Activated CD4-positive, alpha-beta T cell treated with anti-CD3 and anti-CD28 coated beads, Interleukin-2, amount 50 U/mL, for 24 hours (primary cell): Measurements from ENCODE around the gene RGL1.
A peak's percentile ranks its signal among the peaks of the same experiment; 100 is the strongest.

Source experiments
- DNase-seq, 2 donors: peaks; one replicate each; pipeline ENCODE4 v3.0.0-alpha.2; 2020; ENCODE audit warnings: low read depth in 1 of 2, low spot score in 1 of 2

The RGL1 gene

DNA sequence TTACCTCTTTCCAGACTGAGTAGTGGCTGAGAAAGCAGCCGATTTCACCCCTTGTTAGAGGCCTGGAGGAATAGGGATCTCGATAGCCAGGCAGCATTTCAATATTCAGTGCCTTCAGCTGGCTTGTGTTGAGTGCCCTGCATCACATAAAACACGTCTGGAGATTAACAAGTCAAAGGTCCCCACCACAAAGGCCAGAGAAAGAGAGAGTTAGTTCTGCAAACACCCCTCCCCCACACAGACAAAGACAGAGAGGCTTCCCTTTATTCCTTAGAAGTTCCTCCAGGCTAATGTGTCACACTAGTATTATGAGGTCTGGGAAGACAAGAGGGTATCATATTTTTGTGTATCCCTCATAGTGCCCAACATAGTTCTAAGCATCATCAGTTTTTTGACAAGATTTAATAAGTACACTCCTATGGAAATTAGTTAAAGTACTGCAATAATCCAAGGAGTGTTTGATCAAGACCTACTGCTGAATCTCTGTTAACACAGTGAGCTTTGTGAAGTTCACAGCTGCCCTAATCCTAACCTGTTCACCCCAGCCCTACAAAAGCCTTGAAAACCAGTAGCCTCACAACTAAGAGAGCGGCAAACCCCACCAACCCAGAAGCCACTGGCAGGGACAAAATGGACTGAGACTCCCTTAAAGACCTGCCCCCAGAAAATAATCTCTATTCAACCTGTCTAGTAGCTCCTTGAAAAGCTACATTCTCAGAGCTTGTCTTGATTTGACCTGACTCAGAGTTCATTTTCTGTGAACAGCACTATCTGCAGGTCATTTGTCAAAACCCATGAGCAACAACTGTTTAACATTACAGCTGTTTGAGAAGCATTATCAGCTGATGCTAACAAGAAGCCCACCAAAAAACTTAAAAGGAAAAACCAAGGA is 140.8 kb downstream of the RGL1 start:
- DNase-seq: no peak

DNA sequence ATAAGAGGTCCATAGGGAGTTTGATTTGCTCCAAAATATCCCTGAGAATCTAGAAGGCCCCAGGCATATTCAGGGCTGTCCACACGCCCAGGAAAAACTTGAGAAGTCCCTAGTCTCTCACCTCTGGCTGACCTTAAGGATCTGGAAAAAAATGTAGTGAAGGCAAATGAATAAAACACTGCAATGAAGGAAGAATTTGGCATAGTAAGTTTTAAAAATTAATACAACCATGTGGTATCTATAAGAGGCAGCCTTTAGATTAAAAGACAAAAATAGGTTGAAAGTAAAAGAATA is 141.3 kb downstream of the RGL1 start:
- no peak for DNase-seq

- no peak for DNase-seq
Observed at GRCh38 chr1:183947988-183948387, 143.1 kb downstream of the RGL1 start.

GRCh38 chr1:183952101-183952500 is 147.2 kb downstream of the RGL1 start:
- DNase-seq: no peak

DNA sequence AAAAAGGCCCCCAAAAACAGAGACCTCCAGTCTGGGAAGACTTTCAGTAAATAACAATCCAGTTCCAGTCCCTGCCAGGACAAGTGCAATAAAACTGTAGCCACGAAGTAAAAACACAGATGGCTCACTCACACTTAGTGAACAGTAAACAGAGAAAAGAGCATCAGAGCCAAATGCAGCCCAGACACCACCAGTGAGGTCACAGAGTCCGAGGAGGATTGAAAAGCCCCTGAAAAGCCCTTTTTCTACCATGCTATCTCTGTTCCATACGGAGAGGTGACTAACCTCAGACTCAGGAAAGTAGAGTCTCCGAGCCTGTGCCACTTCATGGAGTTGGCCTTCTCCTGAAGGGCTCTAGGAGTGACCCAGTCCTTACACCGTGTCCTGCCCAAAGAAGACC is 148.1 kb downstream of the RGL1 start:
- no peak for DNase-seq

GRCh38 chr1:183954496-183954895 is 149.6 kb downstream of the RGL1 start:
- DNase-seq: no peak

DNA sequence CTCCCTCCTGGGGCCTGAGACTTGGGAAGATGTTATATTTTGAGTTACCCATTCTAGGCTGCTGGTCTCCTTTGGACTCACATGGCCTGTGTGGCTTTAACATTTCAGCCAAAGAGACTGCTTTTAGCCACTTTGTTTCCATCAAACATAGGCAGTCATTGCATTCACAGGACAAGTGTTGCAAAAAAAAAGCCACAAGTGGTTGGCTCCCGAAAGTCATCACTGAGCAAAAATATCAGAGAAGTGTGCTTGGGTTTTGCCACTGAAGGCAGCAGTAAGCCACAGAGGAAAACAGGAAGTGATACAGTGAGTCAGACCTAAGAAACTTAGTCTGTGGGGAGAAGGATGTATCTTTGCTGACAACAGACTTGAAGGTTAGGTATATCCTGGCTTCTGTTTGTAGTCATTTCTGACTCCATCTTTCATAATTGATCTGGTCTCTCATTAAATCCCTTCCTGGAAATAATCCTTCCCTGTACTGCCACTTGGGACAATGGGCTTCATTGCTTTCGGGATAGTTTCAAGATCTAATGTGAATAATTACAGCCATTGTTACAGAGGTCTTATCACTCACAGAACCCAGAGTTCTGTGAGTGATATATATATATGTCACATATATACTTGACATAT is 151.8 kb downstream of the RGL1 start:
- peak in 1 of 2 donors; percentile 63 for DNase-seq

DNA sequence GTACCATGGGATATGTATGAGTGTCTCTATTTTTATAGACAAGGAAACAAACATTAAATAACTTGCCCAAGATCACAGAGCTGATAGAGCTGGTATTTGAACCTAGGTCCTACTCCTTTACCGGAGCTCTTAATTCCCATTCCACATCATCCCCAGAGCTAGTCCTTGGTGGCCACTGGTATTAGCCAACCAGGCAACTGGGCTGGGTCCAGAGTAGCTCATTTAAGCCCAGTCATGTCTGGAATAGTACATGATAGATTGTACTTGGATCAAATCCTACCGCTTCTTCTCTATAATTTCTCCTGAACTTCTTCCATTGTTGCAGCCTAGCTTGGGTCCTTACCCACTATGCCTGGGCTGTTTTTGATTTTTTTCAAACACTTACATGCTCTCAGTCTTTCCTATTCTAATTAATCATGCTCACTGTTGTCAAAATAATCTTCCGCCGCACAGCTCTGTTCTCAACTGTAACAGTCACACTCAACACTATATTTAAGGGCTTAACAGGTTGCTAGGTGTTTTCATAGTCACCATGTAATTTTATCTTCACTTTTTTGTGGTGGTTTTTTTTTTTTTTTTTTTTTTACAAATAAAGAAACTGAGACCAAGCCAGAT is 152.4 kb downstream of the RGL1 start:
- no peak for DNase-seq

DNA sequence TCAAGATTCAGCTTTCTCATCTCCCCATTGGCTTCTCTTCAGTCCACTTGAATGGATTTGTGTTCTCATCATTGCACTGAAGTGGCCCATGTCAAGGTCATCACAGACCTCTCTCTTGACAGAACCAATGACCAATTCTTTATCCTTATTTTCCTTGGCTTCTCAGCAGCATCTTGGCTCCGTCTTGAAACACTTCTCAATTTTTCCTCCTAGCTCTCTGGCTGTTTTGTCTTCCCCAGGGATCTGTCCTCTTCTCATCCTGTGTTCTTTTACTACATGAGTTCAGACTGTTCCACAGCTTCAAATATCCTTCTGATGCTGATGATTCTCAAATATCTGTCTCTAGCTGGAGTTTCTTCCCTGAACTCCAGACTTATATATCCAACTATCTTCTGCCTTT is 154.0 kb downstream of the RGL1 start:
- DNase-seq: no peak

- no peak for DNase-seq
Observed at GRCh38 chr1:183961132-183961531, 156.2 kb downstream of the RGL1 start.

GRCh38 chr1:183962903-183963302 is 158.0 kb downstream of the RGL1 start:
- DNase-seq: no peak

- DNase-seq: no peak
Observed at GRCh38 chr1:183965726-183966125, 160.8 kb downstream of the RGL1 start.

GRCh38 chr1:183966487-183966886 is 161.6 kb downstream of the RGL1 start:
- DNase-seq: no peak

GRCh38 chr1:183967914-183968313 is 163.0 kb downstream of the RGL1 start:
- DNase-seq: no peak

DNA sequence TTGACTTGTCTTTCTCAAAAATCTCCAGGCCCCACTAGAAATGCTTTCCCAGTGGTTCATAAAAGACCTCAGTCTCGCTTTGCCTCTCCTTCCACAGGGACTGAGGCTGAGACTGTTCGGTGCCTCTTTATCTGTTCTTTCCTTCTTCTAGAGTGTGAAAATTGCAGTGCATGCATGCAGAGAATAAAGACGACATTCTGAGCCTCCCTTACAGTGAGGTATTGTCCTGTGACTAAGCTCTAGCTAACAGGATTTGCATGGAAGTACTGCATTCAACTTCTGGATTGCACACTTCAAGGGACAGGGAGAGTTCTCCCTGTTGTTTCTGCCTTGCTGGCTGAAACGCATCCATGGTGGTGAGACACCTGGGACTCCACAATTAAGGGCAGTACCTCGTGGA is 163.5 kb downstream of the RGL1 start:
- no peak for DNase-seq

- DNase-seq: no peak
Observed at GRCh38 chr1:183970516-183971300, 165.8 kb downstream of the RGL1 start.

DNA sequence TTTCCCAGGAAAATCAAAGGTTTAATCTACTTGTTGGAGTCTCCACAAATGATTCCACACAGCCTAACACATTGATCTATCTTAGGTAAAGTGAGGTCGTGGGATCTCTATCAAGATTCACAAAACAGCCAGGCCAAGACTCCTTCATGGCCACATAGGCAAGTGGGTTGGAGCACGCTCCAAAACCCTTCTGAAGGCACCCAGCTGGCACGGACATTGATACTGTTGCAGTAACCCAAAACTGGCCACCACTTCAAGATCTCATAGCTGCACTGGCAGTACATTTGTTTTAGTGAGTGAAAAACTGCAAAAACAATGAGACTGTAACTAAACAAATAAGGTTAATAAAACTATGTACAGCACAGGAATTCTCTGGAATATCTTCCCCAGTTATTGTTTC is 170.7 kb downstream of the RGL1 start:
- no peak for DNase-seq

DNA sequence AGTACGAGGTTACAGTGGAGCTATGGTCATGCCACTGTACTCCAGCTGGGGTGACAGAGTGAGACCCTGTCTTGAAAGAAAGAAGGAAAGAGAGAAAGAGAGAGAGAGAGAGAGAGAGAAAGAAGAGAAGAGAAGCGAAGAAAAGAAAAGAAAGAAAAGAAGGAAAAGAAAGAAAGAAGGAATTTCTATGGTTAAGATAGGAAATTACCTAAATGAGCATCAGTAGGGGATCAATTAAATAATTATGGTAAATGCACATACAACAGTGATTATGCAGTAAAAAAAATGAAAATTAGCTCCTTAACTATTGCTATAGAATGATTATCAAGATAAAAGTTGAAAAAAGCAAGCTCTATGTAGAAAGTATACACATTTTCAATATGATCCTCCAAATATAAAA is 172.8 kb downstream of the RGL1 start:
- no peak for DNase-seq
